Suppressor macrophage treated with lipopolysaccharide for 4 hours (primary cell): ENCODE results near the gene TMEM8B.
"Not testable (repeated sequence)": the region's sequence is repeated elsewhere in the genome, so short reads cannot be mapped to it uniquely, and the experiment has no call there.

Experiments used
- DNase-seq: peaks from one replicate; pipeline ENCODE4 v3.0.0-alpha.2; 2020

TMEM8B gene

DNA sequence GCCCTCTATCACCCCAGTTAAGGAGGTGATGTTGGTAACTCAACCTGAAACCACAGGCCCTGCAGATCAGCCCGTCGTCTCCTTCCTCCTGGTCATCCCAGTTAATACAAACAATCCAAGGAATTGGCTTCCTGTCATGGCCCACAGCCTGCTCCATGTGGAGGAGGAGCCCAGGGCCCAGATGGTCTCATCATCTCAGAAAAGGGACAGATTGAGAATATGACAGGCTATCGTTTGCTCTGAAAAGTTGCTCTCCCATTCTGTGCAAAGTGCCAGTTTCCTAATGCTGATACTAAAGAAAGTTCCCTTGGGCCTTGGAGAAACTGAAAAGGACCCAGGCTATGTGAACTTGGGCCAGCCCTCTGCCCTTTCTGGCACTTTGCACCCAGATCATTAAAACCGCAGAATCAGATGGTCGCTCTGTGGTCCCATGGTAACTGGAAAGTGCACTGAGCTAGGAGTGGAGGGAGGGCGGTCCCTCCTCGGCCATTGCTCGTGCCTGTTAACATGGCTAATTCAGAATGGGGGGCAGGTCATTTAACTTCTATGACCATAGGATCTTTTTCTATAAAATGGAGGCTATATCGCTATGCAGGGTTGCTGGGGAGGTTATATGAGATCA lies 79.6 kb downstream of the TMEM8B start:
- DNase-seq, result no peak

DNA sequence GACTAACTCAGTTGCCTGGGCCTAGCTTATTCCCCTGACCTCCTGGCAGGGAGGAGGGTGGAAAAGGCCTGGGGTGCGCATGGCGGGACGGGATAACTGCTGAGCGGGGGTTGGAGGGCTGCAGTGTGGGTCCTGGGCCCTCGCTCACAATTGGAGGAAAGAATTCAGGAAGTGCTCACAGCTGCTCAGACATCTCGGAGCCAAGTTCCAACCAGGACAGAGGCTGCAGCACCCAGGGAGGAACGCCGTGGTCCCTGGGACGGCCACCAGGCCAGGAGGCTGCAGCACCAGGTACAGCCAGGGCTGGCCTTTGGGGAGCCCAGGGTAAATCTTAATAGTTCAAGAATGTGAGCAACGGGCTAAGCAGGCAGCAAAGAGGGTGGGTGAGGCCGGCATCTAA lies 80.2 kb downstream of the TMEM8B start, which contains the start of gene SPAAR:
SPAAR (plus strand) TSS at position 217 of the 400 bp plus-strand sequence. CDS start 974 bp downstream, outside the sequence.
- no peak for DNase-seq

DNA sequence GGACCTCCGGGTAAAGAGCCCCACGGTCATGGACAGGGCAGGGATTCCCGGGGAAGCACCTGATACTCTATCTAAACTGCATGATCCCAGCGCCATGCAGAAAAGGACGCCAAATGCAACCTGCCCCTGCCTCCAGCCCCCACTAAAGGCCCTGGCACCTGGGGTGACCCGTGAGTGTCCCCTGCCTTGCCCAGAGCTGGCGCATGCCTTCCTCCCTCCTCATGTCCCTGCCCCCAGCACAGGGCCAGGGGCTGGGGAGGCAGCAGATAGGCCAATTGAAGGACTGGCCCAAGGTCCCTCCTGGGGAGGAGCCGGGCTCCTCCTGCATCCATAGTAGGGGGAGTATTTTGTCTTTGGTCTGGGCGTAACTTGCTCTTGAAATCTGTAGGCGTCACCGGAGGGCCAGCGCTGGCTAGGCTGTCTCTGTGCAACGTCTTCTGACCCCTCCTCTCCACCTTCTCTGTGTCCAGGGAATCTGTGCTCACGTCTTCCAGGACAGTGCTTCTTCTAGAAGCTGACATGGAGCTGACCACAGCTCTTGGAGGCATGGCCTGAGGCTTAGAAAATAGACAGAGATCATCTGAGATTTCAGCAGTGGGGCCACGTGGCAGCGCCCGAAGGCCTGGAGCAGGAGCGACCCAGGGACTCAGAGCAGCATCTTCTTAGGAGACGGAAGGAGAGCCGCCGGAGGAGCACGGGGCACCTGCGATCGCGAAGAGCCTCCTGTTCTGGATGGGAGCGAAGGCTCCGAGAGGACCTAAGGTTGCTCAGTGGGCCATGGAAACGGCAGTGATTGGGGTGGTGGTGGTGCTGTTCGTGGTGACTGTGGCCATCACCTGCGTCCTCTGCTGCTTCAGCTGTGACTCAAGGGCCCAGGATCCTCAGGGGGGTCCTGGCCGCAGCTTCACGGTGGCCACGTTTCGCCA lies 80.9 kb downstream of the TMEM8B start:
- DNase-seq, result no peak

DNA sequence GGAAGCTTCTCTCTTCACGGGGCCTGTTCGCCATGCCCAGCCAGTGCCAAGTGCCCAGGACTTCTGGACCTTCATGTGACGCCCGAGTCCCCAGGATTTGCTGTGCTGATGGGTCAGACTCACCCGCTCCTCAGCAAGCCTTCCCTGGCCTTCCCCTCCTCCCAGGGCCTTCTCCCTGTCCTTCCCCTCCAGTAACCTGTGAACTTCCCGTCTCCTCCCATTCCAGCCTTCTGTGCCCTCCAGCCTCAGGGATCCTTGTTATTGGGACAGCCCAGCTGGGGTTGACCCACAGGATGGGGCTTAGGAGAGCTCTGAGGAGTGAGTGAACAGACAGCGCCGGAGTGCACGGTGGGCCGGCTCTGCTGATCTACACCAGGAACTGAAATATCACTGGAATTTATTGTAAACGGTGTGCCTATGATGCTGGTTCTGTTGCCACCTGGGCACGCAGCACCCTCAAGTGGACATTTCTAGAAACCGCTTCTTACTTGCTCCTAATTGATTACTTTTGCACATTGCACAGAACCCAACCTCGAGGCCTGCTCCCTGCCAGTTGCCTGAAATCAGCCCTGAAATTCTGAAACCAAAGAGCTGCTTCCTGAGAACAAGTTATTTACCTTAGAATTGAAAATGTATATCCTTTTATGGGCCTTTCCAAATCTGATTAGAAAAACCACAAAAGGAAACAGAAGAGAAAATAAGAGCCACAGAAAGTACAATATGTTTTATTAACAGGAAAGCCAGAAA lies 81.8 kb downstream of the TMEM8B start:
- DNase-seq, result peak; percentile 27

DNA sequence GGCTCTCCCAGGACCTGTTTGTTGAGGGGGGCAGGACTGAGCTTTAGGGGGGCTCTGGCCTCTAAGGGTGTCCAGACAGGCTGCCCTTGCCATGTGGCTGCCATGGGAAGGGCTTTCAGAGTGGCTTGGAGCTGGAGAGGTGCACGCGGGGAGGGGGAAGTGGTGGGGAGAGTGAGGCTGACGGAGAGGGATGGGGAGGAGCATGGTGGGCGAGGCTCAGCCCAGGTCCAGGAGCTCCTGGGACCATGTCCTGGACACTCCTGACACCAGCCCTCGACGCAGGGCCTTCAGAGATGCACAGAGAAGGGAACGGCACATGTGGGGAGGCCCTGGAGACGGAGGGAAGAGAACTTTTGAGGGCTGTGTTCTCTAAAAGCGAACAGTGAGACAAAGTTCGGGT lies 82.7 kb downstream of the TMEM8B start:
- no peak for DNase-seq

DNA sequence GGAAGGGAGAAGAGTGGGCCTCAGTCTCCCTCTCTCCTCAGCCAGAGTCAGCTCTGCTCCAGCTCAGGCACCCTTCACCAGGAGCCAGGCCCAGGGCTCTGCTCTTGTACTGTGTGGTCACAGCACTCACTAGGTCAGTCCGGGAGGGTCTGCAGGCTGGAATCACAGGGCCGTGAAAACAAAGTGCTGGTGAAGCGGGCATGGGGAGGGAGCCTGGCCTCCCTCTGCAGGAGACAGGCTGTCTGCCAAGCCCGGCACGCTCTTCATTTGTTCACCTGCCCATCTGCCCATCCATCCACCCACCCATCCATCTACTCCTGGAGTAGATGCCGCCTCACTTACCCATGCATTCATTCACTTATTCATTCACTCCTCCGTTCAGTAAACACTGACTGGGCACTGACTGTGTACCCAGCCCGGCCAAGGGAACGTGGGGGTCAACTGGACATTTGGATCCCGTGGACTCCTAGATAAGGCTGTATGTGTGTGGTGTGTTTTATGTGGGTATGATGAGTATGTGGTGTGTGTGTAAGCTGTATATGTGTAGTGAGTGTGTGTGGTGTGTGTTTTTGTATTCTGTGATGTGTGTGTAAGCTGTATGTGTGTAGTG lies 83.9 kb downstream of the TMEM8B start:
- DNase-seq, result no peak

DNA sequence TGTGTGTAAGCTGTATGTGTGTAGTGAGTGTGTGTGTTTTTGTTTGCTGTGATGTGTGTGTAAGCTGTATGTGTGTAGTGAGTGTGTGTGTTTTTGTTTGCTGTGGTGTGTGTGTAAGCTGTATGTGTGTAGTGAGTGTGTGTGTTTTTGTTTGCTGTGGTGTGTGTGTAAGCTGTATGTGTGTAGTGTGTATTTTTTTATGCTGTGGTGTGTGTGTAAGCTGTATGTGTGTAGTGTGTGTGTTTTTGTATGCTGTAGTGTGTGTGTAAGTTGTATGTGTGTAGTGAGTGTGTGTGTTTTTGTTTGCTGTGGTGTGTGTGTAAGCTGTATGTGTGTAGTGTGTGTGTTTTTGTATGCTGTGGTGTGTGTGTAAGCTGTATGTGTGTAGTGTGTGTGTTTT lies 84.4 kb downstream of the TMEM8B start:
- not testable (repeated sequence) for DNase-seq

DNA sequence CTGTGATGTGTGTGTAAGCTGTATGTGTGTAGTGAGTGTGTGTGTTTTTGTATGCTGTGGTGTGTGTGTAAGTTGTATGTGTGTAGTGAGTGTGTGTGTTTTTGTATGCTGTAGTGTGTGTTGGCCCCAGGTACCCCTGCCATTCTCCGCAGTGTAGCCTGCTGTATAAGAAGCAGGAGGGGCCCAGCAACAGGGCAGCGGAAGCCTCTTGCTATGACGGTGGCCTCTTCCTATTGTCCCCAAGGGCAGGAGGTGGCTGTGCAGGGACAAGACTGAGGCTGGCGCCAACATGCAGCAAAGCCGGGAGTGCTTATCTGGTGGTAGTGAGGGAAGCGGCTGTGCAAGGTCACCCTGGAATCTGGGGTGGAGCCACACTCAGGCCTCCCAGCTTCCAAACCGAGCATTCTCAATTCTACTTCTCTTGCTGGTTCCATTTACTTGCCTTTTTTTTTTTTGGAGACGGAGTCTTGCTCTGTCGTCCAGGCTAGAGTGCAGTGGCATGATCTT lies 85.3 kb downstream of the TMEM8B start:
- no peak for DNase-seq
